ENCODE results near the gene RGS19. TPM values are rescaled to one million over a fixed set of nuclear protein-coding genes. Genes with fewer than 3 reads are reported as not detected.

Gene RGS19
- total RNA-seq: 9.2 and 27.2 TPM in 2 replicates

DNA sequence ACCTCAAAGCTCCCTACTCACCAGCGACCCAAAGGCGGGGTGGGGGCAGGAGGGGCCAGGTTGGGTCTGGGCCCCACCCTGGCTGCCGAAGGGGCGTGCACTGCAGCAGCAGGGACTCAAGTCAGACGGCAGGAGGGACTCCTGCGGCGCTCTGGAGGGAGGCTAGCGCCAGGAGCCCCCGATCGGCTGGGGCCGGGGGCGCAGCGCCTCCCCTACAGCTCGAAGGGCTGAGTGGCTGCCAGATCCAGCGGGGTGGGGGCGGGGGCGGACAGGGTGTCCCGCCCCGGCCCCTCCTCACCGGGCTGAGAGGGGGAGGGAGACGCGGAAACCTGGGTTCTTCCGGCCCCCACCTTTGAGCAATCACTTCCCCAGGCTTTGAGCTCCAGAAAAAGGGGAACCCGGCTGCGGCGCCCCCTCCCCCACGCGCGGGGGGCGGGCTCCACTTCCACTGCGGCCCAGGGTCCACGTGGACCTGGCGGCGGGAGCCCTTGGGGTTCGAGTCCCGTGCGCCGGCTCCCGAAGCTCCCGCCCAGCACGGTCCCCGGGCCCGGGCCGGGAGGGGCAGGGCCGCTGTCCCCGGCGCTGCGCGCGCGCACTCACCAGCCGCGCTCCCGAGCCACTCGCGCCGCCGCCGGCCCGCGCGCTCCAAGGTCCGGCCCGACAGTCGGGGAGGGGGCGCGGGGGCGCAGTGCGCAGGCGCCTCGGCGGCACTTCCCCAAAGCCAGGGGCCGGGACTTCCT, at the start of gene RGS19:
Gene RGS19, minus strand, starts transcription at position 246 of the 740 bp plus-strand sequence. CDS start 2,632 bp downstream, outside the sequence.

GRCh38 chr20:64106981-64107735, 27.8 kb upstream of the RGS19 start, which contains the start of gene NPBWR2:
Gene NPBWR2, minus strand, starts transcription at chr20:64107565. Its CDS starts 734 bp downstream, at chr20:64106831.

GRCh38 chr20:64083804-64084684, 4.7 kb upstream of the RGS19 start, which contains the start of gene LKAAEAR1:
Gene LKAAEAR1, minus strand, starts transcription at chr20:64084398. Its CDS starts 179 bp downstream, at chr20:64084219.

GRCh38 chr20:64080013-64080812, 895 bp upstream of the RGS19 start, which contains the start of gene OPRL1:
Gene OPRL1, plus strand, starts transcription at chr20:64080082. Its CDS starts 12,639 bp downstream, at chr20:64092721.

GRCh38 chr20:64062596-64063388, 16.5 kb downstream of the RGS19 start, which contains the start of gene TCEA2:
Gene TCEA2, plus strand, starts transcription at chr20:64063198. Its CDS starts 115 bp downstream, at chr20:64063313.

GRCh38 chr20:64049060-64049877, 30.0 kb downstream of the RGS19 start, which contains the start of gene SOX18:
Gene SOX18, minus strand, starts transcription at chr20:64049639. Its CDS starts 123 bp downstream, at chr20:64049516.

DNA sequence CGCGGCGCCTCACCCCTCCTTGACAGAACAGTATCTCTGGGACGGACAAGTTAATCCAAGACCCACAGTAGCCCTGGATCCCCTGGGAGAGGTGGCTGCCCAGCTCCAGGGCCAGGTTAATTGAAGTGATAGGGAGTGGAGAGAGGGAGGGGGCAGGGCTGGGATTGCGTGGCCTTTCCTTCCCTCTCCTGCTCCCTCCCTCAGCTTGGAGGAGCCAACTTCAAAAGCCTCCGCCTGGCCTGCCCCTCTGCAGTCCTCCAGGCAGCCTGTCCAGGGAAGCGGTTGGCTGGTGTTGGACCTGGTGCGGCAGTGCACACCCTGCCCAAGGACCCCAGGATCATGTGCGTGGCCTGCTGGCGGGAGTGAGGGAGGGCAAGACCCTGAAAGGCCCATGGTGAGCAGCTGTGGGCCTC, 43.4 kb downstream of the RGS19 start, which contains the start of gene C20orf204:
Gene C20orf204, plus strand, starts transcription at position 250 of the 413 bp plus-strand sequence. Its CDS starts 142 bp downstream, at position 392.

Other genes starting within 250 kb of the RGS19 start
- 0.43 and 2.9 TPM in 2 replicates for gene ZBTB46, start 248.3 kb downstream of the RGS19 start, total RNA-seq
- gene ABHD16B, start 218.0 kb downstream of the RGS19 start, total RNA-seq: not detected in 2 replicates
- gene TPD52L2, start 214.2 kb downstream of the RGS19 start, total RNA-seq: 130 and 165 TPM in 2 replicates
- gene DNAJC5, start 184.4 kb downstream of the RGS19 start, total RNA-seq: 99.7 and 137 TPM in 2 replicates
- gene UCKL1, start 123.1 kb downstream of the RGS19 start, total RNA-seq: 23.9 and 31.6 TPM in 2 replicates
- 7.2 and 7.9 TPM in 2 replicates for gene ZNF512B, start 109.6 kb downstream of the RGS19 start, total RNA-seq
- 2.1 and 4.3 TPM in 2 replicates for gene SAMD10, start 99.9 kb downstream of the RGS19 start, total RNA-seq
- 49.4 and 61.9 TPM in 2 replicates for gene PRPF6, start 98.4 kb downstream of the RGS19 start, total RNA-seq
- gene C20orf204, start 43.3 kb downstream of the RGS19 start, total RNA-seq: 0.24 and 0.85 TPM in 2 replicates
- gene SOX18, start 29.9 kb downstream of the RGS19 start, total RNA-seq: 0.43 TPM in 1 of 2 replicates, not detected in the other
- 3.4 and 14.7 TPM in 2 replicates for gene TCEA2, start 16.3 kb downstream of the RGS19 start, total RNA-seq
- gene OPRL1, start 564 bp upstream of the RGS19 start, total RNA-seq: under 0.01 and 0.24 TPM in 2 replicates
- gene LKAAEAR1, start 4.9 kb upstream of the RGS19 start, total RNA-seq: not detected in 2 replicates
- not detected in 2 replicates for gene NPBWR2, start 28.0 kb upstream of the RGS19 start, total RNA-seq
- not detected in 2 replicates for gene MYT1, start 84.9 kb upstream of the RGS19 start, total RNA-seq
- gene PCMTD2, start 176.2 kb upstream of the RGS19 start, total RNA-seq: 30.1 and 37.3 TPM in 2 replicates